HL-60 (cell line): ENCODE data around the gene GLRA1.

Source experiments
- CTCF ChIP-seq: IDR thresholded peaks from one replicate; pipeline ENCODE4 v1.5.1; 2011; ENCODE audit warnings: low read length, control low read depth, inconsistent platforms; ENCODE audit not compliant: insufficient read depth
- GABPA ChIP-seq: IDR thresholded peaks from 2 replicates; pipeline ENCODE4 v1.6.1; 2012; ENCODE audit warnings: low read depth
- POLR2AphosphoS5 ChIP-seq: IDR thresholded peaks from 2 replicates; pipeline ENCODE4 v1.6.1; 2012; ENCODE audit warnings: low read depth
- SPI1 ChIP-seq: IDR thresholded peaks from 2 replicates; pipeline ENCODE4 v1.6.1; 2012; ENCODE audit warnings: low read depth, mild to moderate bottlenecking, borderline replicate concordance
- TF ChIP-seq, protein P1 (sequence below): IDR thresholded peaks from 2 replicates; pipeline ENCODE4 v1.6.1; 2012; ENCODE audit warnings: low read depth; ENCODE audit not compliant: insufficient replicate concordance

- TF ChIP-seq CTCF: no peak
- TF ChIP-seq POLR2AphosphoS5: no peak
- no peak for TF ChIP-seq GABPA
- TF ChIP-seq, protein P1, sequence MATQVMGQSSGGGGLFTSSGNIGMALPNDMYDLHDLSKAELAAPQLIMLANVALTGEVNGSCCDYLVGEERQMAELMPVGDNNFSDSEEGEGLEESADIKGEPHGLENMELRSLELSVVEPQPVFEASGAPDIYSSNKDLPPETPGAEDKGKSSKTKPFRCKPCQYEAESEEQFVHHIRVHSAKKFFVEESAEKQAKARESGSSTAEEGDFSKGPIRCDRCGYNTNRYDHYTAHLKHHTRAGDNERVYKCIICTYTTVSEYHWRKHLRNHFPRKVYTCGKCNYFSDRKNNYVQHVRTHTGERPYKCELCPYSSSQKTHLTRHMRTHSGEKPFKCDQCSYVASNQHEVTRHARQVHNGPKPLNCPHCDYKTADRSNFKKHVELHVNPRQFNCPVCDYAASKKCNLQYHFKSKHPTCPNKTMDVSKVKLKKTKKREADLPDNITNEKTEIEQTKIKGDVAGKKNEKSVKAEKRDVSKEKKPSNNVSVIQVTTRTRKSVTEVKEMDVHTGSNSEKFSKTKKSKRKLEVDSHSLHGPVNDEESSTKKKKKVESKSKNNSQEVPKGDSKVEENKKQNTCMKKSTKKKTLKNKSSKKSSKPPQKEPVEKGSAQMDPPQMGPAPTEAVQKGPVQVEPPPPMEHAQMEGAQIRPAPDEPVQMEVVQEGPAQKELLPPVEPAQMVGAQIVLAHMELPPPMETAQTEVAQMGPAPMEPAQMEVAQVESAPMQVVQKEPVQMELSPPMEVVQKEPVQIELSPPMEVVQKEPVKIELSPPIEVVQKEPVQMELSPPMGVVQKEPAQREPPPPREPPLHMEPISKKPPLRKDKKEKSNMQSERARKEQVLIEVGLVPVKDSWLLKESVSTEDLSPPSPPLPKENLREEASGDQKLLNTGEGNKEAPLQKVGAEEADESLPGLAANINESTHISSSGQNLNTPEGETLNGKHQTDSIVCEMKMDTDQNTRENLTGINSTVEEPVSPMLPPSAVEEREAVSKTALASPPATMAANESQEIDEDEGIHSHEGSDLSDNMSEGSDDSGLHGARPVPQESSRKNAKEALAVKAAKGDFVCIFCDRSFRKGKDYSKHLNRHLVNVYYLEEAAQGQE: no peak
- TF ChIP-seq SPI1: no peak
Measured at GRCh38 chr5:151935135-151935695, 10.6 kb upstream of the GLRA1 start.
